Activated CD8-positive, alpha-beta memory T cell treated with anti-CD3 and anti-CD28 coated beads for 24 hours (primary cell): Measurements from ENCODE around the gene EIF4E2.

Source experiments
- DNase-seq: peaks from one replicate; pipeline ENCODE4 v3.0.0-alpha.2; 2020

Gene EIF4E2

GRCh38 chr2:232604535-232604934 lies 54.0 kb downstream of the EIF4E2 start:
- DNase-seq: no peak

- DNase-seq: no peak
Observed at GRCh38 chr2:232607011-232607410, 56.5 kb downstream of the EIF4E2 start.

- DNase-seq: no peak
Observed at GRCh38 chr2:232609607-232610006, 59.1 kb downstream of the EIF4E2 start.

- no peak for DNase-seq
Observed at GRCh38 chr2:232610081-232610480, 59.6 kb downstream of the EIF4E2 start.

GRCh38 chr2:232611061-232611460 lies 60.6 kb downstream of the EIF4E2 start:
- DNase-seq: no peak

GRCh38 chr2:232611559-232612218 lies 61.2 kb downstream of the EIF4E2 start:
- DNase-seq: peak; percentile 90

GRCh38 chr2:232613538-232614134 lies 63.1 kb downstream of the EIF4E2 start:
- DNase-seq: no peak

GRCh38 chr2:232615339-232615738 lies 64.8 kb downstream of the EIF4E2 start:
- no peak for DNase-seq
